ENCODE results near the gene TOX3. TPM values are rescaled to one million over a fixed set of nuclear protein-coding genes. Genes with fewer than 3 reads are reported as not detected.

Gene TOX3
- total RNA-seq, 1 experiment from 2014 or later: 20.2 TPM

DNA sequence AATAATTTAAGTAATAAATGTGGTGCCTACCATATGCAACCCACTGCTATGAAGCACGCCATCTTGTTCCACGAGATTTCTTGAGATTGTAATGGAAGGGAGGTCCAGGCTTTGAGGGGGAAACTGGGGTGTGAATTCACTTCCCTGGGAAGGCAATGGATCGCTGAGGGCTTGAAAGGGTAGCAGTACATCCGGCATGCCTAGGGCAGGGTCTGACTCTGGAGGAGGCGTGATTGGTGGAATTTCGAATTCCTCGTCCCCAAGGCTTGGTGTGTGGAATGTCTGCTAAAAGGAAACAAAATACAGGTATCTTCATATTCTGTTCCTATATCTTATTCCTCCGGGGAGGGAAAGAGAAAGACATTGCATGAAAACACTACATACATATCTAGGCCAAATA, 83.0 kb downstream of the TOX3 start:
- H3K27me3 Mint-ChIP-seq (ENCODE audit: low read depth): no peaks in the 10 kb centered on the region
- H3K9ac ChIP-seq (ENCODE audit: extremely low read depth, insufficient read length, low read length): no peak overlapping the region
- peaks cover 3% of the 10 kb centered on the region for H3K79me1 ChIP-seq (ENCODE audit: insufficient read depth, low read depth, low read length, poor library complexity, severe bottlenecking)
- peak overlapping the region; percentile 17 to 73 (median 63); a peak in 4 of 7 replicates for H3K27ac Mint-ChIP-seq
- no peak overlapping the region for H3K4me3 Mint-ChIP-seq
- no peak overlapping the region for H3K4me2 ChIP-seq (ENCODE audit: insufficient read depth, insufficient read length, low read length)
- H2AK5ac ChIP-seq (ENCODE audit: insufficient read length, low read length): no peak overlapping the region
- H4K8ac ChIP-seq (replicated peaks; ENCODE audit: insufficient read length, low read depth, low read length): no peak overlapping the region
- peaks cover 12 to 31% (median 22%) of the 10 kb centered on the region in 3 experiments for H3K36me3 Mint-ChIP-seq (ENCODE audit: insufficient read depth in 1 of 3, low read depth in 3 of 3)
- H2AFZ ChIP-seq (ENCODE audit: low read length): no peak overlapping the region
- no peak overlapping the region for H3K27ac ChIP-seq (ENCODE audit: insufficient read length, low read depth, low read length)
- peaks cover 56 to 60% of the 10 kb centered on the region in 2 experiments for H3K4me1 Mint-ChIP-seq
- H2BK120ac ChIP-seq (ENCODE audit: low read depth, low read length, poor library complexity, severe bottlenecking): no peak overlapping the region
- H3K9me3 ChIP-seq (ENCODE audit: control insufficient read depth, low read depth, low read length): no peaks in the 10 kb centered on the region
- DNase-seq: no peak
- H3K4ac ChIP-seq (ENCODE audit: low read depth, low read length): no peak overlapping the region
- no peak overlapping the region for H2BK5ac ChIP-seq (ENCODE audit: insufficient read length, low read length)
- H2BK20ac ChIP-seq (ENCODE audit: low read depth, low read length, poor library complexity, severe bottlenecking): no peak overlapping the region
- TF ChIP-seq, protein P1, sequence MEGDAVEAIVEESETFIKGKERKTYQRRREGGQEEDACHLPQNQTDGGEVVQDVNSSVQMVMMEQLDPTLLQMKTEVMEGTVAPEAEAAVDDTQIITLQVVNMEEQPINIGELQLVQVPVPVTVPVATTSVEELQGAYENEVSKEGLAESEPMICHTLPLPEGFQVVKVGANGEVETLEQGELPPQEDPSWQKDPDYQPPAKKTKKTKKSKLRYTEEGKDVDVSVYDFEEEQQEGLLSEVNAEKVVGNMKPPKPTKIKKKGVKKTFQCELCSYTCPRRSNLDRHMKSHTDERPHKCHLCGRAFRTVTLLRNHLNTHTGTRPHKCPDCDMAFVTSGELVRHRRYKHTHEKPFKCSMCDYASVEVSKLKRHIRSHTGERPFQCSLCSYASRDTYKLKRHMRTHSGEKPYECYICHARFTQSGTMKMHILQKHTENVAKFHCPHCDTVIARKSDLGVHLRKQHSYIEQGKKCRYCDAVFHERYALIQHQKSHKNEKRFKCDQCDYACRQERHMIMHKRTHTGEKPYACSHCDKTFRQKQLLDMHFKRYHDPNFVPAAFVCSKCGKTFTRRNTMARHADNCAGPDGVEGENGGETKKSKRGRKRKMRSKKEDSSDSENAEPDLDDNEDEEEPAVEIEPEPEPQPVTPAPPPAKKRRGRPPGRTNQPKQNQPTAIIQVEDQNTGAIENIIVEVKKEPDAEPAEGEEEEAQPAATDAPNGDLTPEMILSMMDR (conservative IDR thresholded peaks at IDR 0.05): no peak
- no peak overlapping the region for H2BK12ac ChIP-seq (ENCODE audit: insufficient read length, low read depth, low read length)
- no peak overlapping the region for H3K23ac ChIP-seq (ENCODE audit: insufficient read length, low read depth, low read length)
- no peak overlapping the region for H3T11ph ChIP-seq (ENCODE audit: low read length)
- no peaks in the 10 kb centered on the region for H3K23me2 ChIP-seq (ENCODE audit: insufficient read length, low read depth, low read length, poor library complexity, severe bottlenecking)
- H3K18ac ChIP-seq (ENCODE audit: insufficient read length, low read depth, low read length): no peak overlapping the region
- H4K20me1 ChIP-seq (ENCODE audit: control insufficient read depth, insufficient read depth, insufficient read length): no peaks in the 10 kb centered on the region
- H3K14ac ChIP-seq (ENCODE audit: insufficient read depth, low read length): no peak overlapping the region
- H4K5ac ChIP-seq (ENCODE audit: insufficient read length, low read depth, low read length): no peak overlapping the region
- no peak overlapping the region for H2BK15ac ChIP-seq (ENCODE audit: low read depth, low read length)
- H3K27me3 ChIP-seq (ENCODE audit: insufficient read depth, low read length): no peaks in the 10 kb centered on the region
- no peaks in the 10 kb centered on the region for H3K79me2 ChIP-seq (ENCODE audit: insufficient read depth, low read length)
- H3K9me3 Mint-ChIP-seq: no peaks in the 10 kb centered on the region
- no peak overlapping the region for H3K56ac ChIP-seq (ENCODE audit: insufficient read length, low read depth, low read length)
- no CpG with 5 or more reads among the region's 8 CpGs for WGBS (ENCODE audit: extremely low coverage, insufficient read length, low lambda C conversion rate)
- H3K4me1 ChIP-seq (ENCODE audit: insufficient read depth, low read length): no peaks in the 10 kb centered on the region; the same call in 1 of the 2 replicates
- no peak overlapping the region for H4K91ac ChIP-seq (ENCODE audit: insufficient read length, low read depth, low read length)

Data from H9 (cell line).